ENCODE measurements around the gene CARD8. TPM values are rescaled to one million over a fixed set of nuclear protein-coding genes. Genes with fewer than 3 reads are reported as not detected.

Gene CARD8, protein sequence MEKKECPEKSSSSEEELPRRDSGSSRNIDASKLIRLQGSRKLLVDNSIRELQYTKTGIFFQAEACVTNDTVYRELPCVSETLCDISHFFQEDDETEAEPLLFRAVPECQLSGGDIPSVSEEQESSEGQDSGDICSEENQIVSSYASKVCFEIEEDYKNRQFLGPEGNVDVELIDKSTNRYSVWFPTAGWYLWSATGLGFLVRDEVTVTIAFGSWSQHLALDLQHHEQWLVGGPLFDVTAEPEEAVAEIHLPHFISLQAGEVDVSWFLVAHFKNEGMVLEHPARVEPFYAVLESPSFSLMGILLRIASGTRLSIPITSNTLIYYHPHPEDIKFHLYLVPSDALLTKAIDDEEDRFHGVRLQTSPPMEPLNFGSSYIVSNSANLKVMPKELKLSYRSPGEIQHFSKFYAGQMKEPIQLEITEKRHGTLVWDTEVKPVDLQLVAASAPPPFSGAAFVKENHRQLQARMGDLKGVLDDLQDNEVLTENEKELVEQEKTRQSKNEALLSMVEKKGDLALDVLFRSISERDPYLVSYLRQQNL
- 10 to 100 TPM in 5 of 6 donors, 1 to 10 TPM in 1; 8.6 to 26.0 (median 15.1) TPM for total RNA-seq
- polyA plus RNA-seq = 10 to 100 TPM; 19.4 to 19.8 TPM

DNA sequence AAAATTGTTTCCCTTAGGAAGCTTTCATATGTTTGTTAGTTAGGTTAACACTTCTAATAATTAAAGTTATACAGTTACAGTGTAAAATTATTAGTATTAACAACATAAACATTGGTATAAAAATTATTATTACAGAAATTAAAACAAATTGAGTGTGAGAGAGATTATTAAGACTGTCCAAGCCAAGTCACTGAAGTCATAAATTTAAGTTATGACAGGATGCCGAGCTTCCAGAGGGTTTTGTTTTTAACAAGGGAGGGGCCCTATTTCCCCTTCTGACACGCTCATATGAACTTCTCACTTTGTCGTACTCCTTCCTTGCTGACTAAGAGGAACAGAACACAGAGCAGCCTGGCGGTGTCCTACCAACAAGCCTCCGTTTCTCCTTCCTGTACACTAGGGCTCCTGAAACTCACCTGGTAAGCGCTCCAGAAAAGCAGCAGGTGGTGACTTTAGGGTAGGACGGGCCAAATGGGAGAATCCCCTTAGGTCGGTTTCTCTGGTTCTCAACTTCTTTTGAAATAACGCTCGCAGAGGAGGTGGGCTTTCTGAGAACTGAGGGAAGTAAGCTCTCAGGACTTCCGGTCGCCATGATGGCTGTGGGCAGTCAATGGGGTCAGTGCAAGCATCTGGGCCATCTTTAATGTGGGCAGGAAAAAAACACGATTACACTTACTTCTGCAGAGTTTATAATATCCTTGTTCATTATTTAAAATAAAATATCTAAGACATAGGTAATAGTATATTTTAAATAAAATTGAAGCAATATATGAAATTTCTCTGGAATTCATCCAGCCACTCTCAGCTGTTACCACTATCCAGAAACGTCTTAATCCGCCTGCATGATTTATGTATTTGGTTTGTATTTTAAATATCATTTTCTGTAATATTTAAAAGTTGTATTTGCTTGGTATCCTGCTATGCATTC, at the start of gene CARD8:
Gene CARD8 (minus strand): TSS at position 537 of the 928 bp plus-strand sequence. CDS start 14,892 bp downstream, outside the sequence.
- peak within 1 kb of the TSS; percentile 80 to 91 (median 84) for H3K27ac ChIP-seq
- WGBS, 2 donors = 3 to 4% methylated on average over 15 of the region's 15 CpGs
- H3K4me1 ChIP-seq = peaks cover 2 to 14% (median 13%) of the 10 kb centered on the region in 3 donors
- H3K4me3 ChIP-seq = peak within 1 kb of the TSS; percentile 29 to 52 (median 41)
- FAIRE-seq (peak; percentile 92), DNase-seq (peak; percentile 65 to 84 (median 76)), ATAC-seq (peak; percentile 84 to 93 (median 90))
- no peaks in the 10 kb centered on the region for H3K27me3 ChIP-seq
- H3K9me3 ChIP-seq = no peaks in the 10 kb centered on the region
- intact Hi-C loops (cut with DNase I) = no loop called here
- H3K36me3 ChIP-seq = no peaks in the 10 kb centered on the region
- TF ChIP-seq, protein P1, sequence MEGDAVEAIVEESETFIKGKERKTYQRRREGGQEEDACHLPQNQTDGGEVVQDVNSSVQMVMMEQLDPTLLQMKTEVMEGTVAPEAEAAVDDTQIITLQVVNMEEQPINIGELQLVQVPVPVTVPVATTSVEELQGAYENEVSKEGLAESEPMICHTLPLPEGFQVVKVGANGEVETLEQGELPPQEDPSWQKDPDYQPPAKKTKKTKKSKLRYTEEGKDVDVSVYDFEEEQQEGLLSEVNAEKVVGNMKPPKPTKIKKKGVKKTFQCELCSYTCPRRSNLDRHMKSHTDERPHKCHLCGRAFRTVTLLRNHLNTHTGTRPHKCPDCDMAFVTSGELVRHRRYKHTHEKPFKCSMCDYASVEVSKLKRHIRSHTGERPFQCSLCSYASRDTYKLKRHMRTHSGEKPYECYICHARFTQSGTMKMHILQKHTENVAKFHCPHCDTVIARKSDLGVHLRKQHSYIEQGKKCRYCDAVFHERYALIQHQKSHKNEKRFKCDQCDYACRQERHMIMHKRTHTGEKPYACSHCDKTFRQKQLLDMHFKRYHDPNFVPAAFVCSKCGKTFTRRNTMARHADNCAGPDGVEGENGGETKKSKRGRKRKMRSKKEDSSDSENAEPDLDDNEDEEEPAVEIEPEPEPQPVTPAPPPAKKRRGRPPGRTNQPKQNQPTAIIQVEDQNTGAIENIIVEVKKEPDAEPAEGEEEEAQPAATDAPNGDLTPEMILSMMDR (IDR thresholded peaks at IDR 0.05) = no peak

DNA sequence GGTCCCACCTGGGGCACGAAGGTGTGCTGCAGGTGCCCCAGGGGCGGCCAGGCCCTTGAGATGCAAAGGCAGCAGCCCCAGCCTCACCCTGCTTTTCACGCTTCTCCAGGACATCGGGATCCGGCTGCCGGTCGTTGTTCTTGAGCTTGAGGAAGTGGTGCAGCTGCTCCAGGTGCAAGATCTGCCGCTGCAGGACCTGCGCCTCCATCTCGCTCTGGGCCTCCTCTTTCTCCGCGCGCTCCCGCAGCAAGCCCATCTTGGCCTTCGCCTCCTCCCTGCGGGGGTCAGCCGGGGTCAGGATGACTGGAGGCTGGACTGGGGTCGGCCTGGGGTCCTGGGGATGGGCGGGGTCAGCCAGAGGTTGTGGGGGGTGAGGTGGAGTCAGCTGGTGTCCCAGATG, 48.2 kb upstream of the CARD8 start:
- intact Hi-C loops (cut with DNase I) = no loop called here
- TF ChIP-seq, protein P1 (IDR thresholded peaks at IDR 0.05) = no peak
- ATAC-seq (no peak), FAIRE-seq (no peak), DNase-seq (peak in 1 of 6 donors; percentile 50)
- Histone ChIP-seq H3K36me3 (no peaks in the 10 kb centered on the region), H3K27me3 (no peaks in the 10 kb centered on the region), H3K9me3 (no peaks in the 10 kb centered on the region), H3K4me3 (no peak overlapping the region), H3K27ac (no peak overlapping the region), H3K4me1 (no peaks in the 10 kb centered on the region)
- WGBS, 2 donors = 79 to 81% methylated on average over 17 to 19 of the region's 19 CpGs

DNA sequence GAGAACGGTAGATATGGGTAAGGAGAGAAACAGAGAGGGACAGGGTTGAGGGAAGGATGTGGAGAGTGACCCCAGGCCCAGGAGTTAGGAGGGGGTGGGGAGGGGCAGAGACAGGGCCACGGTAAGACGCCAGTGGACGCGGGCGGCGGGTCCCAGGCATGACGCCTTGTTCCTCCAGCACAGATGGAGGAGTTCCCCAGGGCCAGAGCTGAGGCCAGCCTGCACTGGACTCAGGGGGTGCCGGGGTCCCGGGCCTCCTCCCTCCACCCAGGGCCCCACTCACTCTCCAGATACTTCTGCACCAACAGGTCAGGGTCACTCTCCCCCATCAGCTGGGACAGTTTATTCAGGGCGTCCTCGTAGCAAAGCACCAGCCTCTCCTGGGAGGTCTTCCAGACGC, 47.7 kb upstream of the CARD8 start:
- Histone ChIP-seq H3K36me3 (no peaks in the 10 kb centered on the region), H3K4me1 (no peaks in the 10 kb centered on the region), H3K27ac (no peak overlapping the region), H3K4me3 (no peak overlapping the region), H3K9me3 (no peaks in the 10 kb centered on the region), H3K27me3 (no peaks in the 10 kb centered on the region)
- ATAC-seq (no peak), FAIRE-seq (no peak), DNase-seq (no peak)
- intact Hi-C loops (cut with DNase I) = no loop called here
- 79 to 86% methylated on average over 12 to 13 of the region's 13 CpGs for WGBS, 2 donors
- TF ChIP-seq, protein P1 (IDR thresholded peaks at IDR 0.05) = no peak

DNA sequence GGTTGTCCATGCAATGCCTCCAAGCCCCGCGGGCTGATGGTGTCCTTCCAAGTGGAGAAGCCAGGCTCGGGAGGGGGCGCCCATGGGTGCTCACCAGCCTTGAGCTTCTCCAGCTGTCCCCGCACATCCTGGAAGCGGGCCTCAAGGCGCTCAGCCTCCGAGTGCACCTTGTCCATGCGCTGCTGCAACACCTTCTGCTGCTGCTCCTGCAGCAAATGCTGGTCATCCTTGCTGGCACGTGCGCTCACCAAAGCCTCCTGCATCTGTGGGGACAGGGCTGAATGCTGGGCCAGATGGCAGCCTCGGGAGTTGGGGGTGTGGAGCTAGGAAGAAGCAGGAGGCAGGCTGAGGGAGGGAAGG, 46.9 kb upstream of the CARD8 start:
- intact Hi-C loops (cut with DNase I) = no loop called here
- no peak for FAIRE-seq

More for the DNA sequence above, 46.9 kb upstream of the CARD8 start:
- no peak overlapping the region for H3K27ac ChIP-seq
- H3K27me3 ChIP-seq = no peaks in the 10 kb centered on the region
- H3K36me3 ChIP-seq = no peaks in the 10 kb centered on the region
- 81 to 90% methylated on average over 12 of the region's 12 CpGs for WGBS, 2 donors
- no peaks in the 10 kb centered on the region for H3K9me3 ChIP-seq
- no peak overlapping the region for H3K4me3 ChIP-seq
- H3K4me1 ChIP-seq = no peaks in the 10 kb centered on the region
- DNase-seq (no peak), ATAC-seq (no peak)
- TF ChIP-seq, protein P1 (IDR thresholded peaks at IDR 0.05) = no peak
